GM19035 (cell line): Measurements from ENCODE around the gene CST9.
"Not testable (repeated sequence)": the region's sequence is repeated elsewhere in the genome, so short reads cannot be mapped to it uniquely, and the experiment has no call there.

Experiments
- ATAC-seq: cut with Tn5 transposase; IDR thresholded peaks from one replicate; pipeline ENCODE4 v1.9.1; 2021; ENCODE audit not compliant: unreplicated experiment

The CST9 gene

GRCh38 chr20:23637282-23638221 is 31.8 kb upstream of the CST9 start, which contains the start of gene CST3:
Gene CST3 (minus strand): TSS chr20:23637955. CDS start chr20:23637862, 93 bp downstream.
- peak; percentile 65 for ATAC-seq

GRCh38 chr20:23636908-23637281 is 31.2 kb upstream of the CST9 start:
- ATAC-seq, result no peak

GRCh38 chr20:23636182-23636907 is 30.6 kb upstream of the CST9 start:
- no peak for ATAC-seq

GRCh38 chr20:23635768-23636090 is 30.0 kb upstream of the CST9 start:
- not testable (repeated sequence) for ATAC-seq

GRCh38 chr20:23634985-23635767 is 29.5 kb upstream of the CST9 start:
- no peak for ATAC-seq

GRCh38 chr20:23634044-23634801 is 28.5 kb upstream of the CST9 start:
- no peak for ATAC-seq

GRCh38 chr20:23632711-23633573 is 27.2 kb upstream of the CST9 start:
- no peak for ATAC-seq

GRCh38 chr20:23631981-23632710 is 26.4 kb upstream of the CST9 start:
- ATAC-seq, result no peak

GRCh38 chr20:23631226-23631822 is 25.6 kb upstream of the CST9 start:
- ATAC-seq, result no peak

- no peak for ATAC-seq
Observed at GRCh38 chr20:23630392-23630849, 24.7 kb upstream of the CST9 start.

GRCh38 chr20:23629542-23630391 is 24.1 kb upstream of the CST9 start:
- ATAC-seq, result no peak

- no peak for ATAC-seq
Observed at GRCh38 chr20:23629017-23629541, 23.4 kb upstream of the CST9 start.

GRCh38 chr20:23628402-23629016 is 22.8 kb upstream of the CST9 start:
- no peak for ATAC-seq

- ATAC-seq, result no peak
Observed at GRCh38 chr20:23627501-23627900, 21.8 kb upstream of the CST9 start.

- no peak for ATAC-seq
Observed at GRCh38 chr20:23626040-23626620, 20.4 kb upstream of the CST9 start.

GRCh38 chr20:23625236-23625964 is 19.7 kb upstream of the CST9 start:
- no peak for ATAC-seq
